ENCODE results near the gene HOXA6. TPM values are rescaled to one million over a fixed set of nuclear protein-coding genes. Genes with fewer than 3 reads are reported as not detected.

Gene HOXA6
- total and polyA plus RNA-seq, 2 donors (not counting 3 experiments of a cell fraction or from before 2014, with no cell fraction given), result 10.0 to 20.7 TPM

DNA sequence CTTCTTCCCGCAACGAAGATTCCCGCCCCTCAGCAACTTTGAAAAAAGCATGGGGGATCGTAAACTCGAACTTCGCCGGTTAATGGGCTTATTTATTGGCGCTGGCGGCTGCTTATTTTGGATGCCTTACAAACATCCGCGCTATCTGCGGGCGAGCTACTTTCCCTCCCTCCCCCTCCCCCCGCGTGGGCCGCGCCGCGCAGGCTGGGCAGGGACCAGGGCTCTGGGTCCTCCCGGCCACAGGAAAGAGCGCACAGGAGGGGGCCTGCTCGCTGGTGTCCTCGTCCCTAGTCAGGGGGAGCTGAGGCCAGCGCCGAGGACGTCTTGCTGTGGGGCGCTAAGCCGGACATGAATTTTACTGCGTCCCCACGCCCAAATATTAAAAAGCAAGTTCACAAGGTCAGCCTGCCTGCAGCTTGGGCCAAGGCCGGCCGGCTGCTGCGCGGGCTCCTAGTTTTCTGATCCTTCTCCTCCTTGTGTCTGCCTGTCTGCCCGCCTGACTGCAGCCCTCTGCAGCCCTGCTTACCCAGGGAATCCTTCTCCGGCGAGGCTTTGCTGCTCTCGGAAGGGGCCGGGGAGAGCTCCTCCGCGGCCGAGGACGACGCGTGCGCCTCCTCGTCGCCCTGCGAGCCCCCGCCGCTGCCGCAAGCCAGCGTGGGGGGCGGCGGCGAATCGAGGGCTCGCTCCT lies 25.4 kb upstream of the HOXA6 start:
- Histone ChIP-seq H2AFZ (ENCODE audit: low read depth, low read length) (no peak overlapping the region), H3K4me1 (ENCODE audit: control insufficient read depth, extremely low read depth, insufficient read depth, low read length) (peaks cover 57% of the 10 kb centered on the region), H3K27ac (ENCODE audit: insufficient read depth, low read depth, low read length) (peak overlapping the region; percentile 96), H3K79me2 (ENCODE audit: control insufficient read depth, insufficient read depth, low read length) (peaks cover 100% of the 10 kb centered on the region), H3K9ac (replicated peaks; ENCODE audit: extremely low read depth, insufficient read depth, low read length) (peak overlapping the region; percentile 91), H3K9me1 (replicated peaks; ENCODE audit: control insufficient read depth, extremely low read depth, insufficient read depth, low read length) (no peaks in the 10 kb centered on the region), H3K36me3 (ENCODE audit: control insufficient read depth in 2 of 2, extremely low read depth in 1 of 2, insufficient read depth in 2 of 2, low read length in 2 of 2) (no peaks in the 10 kb centered on the region), H3K9me3 (replicated peaks; ENCODE audit: control insufficient read depth, insufficient read depth, low read length) (no peaks in the 10 kb centered on the region), H3K27me3 (ENCODE audit: control insufficient read depth in 2 of 2, insufficient read depth in 2 of 2, low read length in 2 of 2) (no peaks in the 10 kb centered on the region), H3K4me3 (replicated peaks in 1 of 3; ENCODE audit: insufficient read depth in 1 of 3, low read depth in 1 of 3, low read length in 3 of 3) (peak overlapping the region; percentile 35 to 88 (median 59)), H4K20me1 (replicated peaks; ENCODE audit: control insufficient read depth, extremely low read depth, insufficient read depth, low read length) (no peaks in the 10 kb centered on the region), H3K4me2 (ENCODE audit: insufficient read depth, low read length) (peak overlapping the region; percentile 98)
- dilution Hi-C loops (cut with MboI; ENCODE audit: extremely low pct_ligation_motif_present, low sequenced_read_pairs) (loop anchor here (25.0 kb wide), 1 partner anchor 986 kb away; no protein-coding TSS in a partner anchor), intact Hi-C loops (cut with micrococcal nuclease) (no loop called here)
- POLR2A ChIA-PET, result interaction anchor here (1.0 to 1.6 kb wide), 3 partner anchors 11 to 20 kb away, joined by 3 to 5 read pairs (median 4); partner anchors contain the start of genes HOXA11 and HOXA3
- BruUV-seq (replicated peaks), result no TSS peak
- DNase-seq (ENCODE audit: low read depth, low spot score) (peak; percentile 64), FAIRE-seq (no peak)
- TF ChIP-seq, protein P1, sequence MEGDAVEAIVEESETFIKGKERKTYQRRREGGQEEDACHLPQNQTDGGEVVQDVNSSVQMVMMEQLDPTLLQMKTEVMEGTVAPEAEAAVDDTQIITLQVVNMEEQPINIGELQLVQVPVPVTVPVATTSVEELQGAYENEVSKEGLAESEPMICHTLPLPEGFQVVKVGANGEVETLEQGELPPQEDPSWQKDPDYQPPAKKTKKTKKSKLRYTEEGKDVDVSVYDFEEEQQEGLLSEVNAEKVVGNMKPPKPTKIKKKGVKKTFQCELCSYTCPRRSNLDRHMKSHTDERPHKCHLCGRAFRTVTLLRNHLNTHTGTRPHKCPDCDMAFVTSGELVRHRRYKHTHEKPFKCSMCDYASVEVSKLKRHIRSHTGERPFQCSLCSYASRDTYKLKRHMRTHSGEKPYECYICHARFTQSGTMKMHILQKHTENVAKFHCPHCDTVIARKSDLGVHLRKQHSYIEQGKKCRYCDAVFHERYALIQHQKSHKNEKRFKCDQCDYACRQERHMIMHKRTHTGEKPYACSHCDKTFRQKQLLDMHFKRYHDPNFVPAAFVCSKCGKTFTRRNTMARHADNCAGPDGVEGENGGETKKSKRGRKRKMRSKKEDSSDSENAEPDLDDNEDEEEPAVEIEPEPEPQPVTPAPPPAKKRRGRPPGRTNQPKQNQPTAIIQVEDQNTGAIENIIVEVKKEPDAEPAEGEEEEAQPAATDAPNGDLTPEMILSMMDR (IDR thresholded peaks at IDR 0.05; ENCODE audit: extremely low read depth in 1 of 2, insufficient read depth in 1 of 2, low read depth in 1 of 2, low read length in 2 of 2), result no peak
- no peak for TF ChIP-seq POLR2A (IDR thresholded peaks at IDR 0.05; ENCODE audit: low read depth, low read length)
- no peak for TF ChIP-seq EZH2 (IDR thresholded peaks at IDR 0.05; ENCODE audit: borderline replicate concordance, low read depth, low read length, severe bottlenecking)
- TF ChIP-seq POLR2AphosphoS5 (IDR thresholded peaks at IDR 0.05; ENCODE audit: insufficient read depth, low read depth, low read length), result no peak
- no peak for TF ChIP-seq GATA2 (IDR thresholded peaks at IDR 0.05; ENCODE audit: insufficient read depth, insufficient read length, low read depth, low read length)
- TF ChIP-seq MYC (IDR thresholded peaks at IDR 0.05; ENCODE audit: low read depth, low read length), result no peak
- TF ChIP-seq FOS (IDR thresholded peaks at IDR 0.05; ENCODE audit: borderline replicate concordance, insufficient read depth, low read length), result no peak
- TF ChIP-seq, protein P2, sequence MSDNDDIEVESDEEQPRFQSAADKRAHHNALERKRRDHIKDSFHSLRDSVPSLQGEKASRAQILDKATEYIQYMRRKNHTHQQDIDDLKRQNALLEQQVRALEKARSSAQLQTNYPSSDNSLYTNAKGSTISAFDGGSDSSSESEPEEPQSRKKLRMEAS (IDR thresholded peaks at IDR 0.05; ENCODE audit: insufficient read depth, insufficient read length), result no peak
- TF ChIP-seq JUN (IDR thresholded peaks at IDR 0.05; ENCODE audit: borderline replicate concordance, insufficient read depth, insufficient read length, low read depth), result no peak
- CTCF ChIA-PET, result interaction anchor here (0.9 to 8.0 kb wide), 7 partner anchors 10 to 27 kb away, joined by 3 to 81 read pairs (median 6); partner anchors contain the start of genes HOXA11, HOXA3 and HOXA7

Measured in endothelial cell of umbilical vein (primary cell).